HepG2 (cell line): ENCODE results near the gene HOXA5. TPM values are rescaled to one million over a fixed set of nuclear protein-coding genes. Genes with fewer than 3 reads are reported as not detected.
A peak's percentile ranks its signal among the peaks of the same experiment; 100 is the strongest.

Source experiments
- CCDC6 ChIP-seq: sonication (generic); formaldehyde crosslinking; IDR thresholded peaks from 2 replicates; pipeline ENCODE4 v1.8.1; 2022; ENCODE audit warnings: mild to moderate bottlenecking, missing genetic modification reagents, moderate library complexity
- MTA3 ChIP-seq: sonication (generic); formaldehyde crosslinking; IDR thresholded peaks from 2 replicates; pipeline ENCODE4 v1.4.0; 2020; ENCODE audit warnings: missing genetic modification reagents
- XRCC5 ChIP-seq: fragments of 200-400 bp; formaldehyde crosslinking; optimal IDR thresholded peaks from 2 replicates; pipeline ENCODE3; 2017; ENCODE audit warnings: mild to moderate bottlenecking, low read length
- ZBTB1 ChIP-seq: sonication (generic); formaldehyde crosslinking; IDR thresholded peaks from 2 replicates; pipeline ENCODE4 v1.4.0; 2020; ENCODE audit warnings: missing genetic modification reagents, borderline replicate concordance
- ZNF264 ChIP-seq: sonication (generic); formaldehyde crosslinking; IDR thresholded peaks from 2 replicates; pipeline ENCODE4 v1.4.0; 2020; ENCODE audit warnings: missing genetic modification reagents
- ZNF317 ChIP-seq: sonication (generic); formaldehyde crosslinking; IDR thresholded peaks from 2 replicates; pipeline ENCODE4 v1.5.0; 2020; ENCODE audit warnings: mild to moderate bottlenecking, missing genetic modification reagents
- polyA plus RNA-seq, 8 experiments: library from polyadenylated mRNA; depleted of rRNA in 3 of 8; stranded (reverse) in 7 of 8; unstranded in 1 of 8; fragments of >200 nt; fragmentation: Illumina TruSeq in 4 of 8; extraction: Trizol in 4 of 8; gene quantifications; 2 replicates each; pipeline versions ENCODE4 v1.2.1 to v1.2.3, GENCODE V29; 2011 to 2016; ENCODE audit warnings: low read depth in 4 of 8, missing spikeins in 1 of 8, mixed read lengths in 1 of 8; ENCODE audit not compliant: insufficient read depth in 1 of 8
- total RNA-seq, 5 experiments: library from RNA; depleted of rRNA; stranded (reverse); fragments of >200 nt; fragmentation: Illumina TruSeq; extraction: Trizol; gene quantifications; 2 replicates each; pipeline ENCODE4 v1.2.3, GENCODE V29; 2016; ENCODE audit warnings: low read depth in 1 of 5
- TF ChIP-seq, protein P1 (sequence below): sonication (generic); formaldehyde crosslinking; IDR thresholded peaks from 2 replicates; pipeline ENCODE4 v1.9.0; 2021; ENCODE audit warnings: mild to moderate bottlenecking, missing genetic modification reagents
- TF ChIP-seq, protein P2 (sequence below): IDR thresholded peaks from 2 replicates; pipeline ENCODE4 v1.6.1; 2016; ENCODE audit warnings: missing compliant biosample characterization, missing genetic modification reagents, borderline replicate concordance
- TF ChIP-seq, protein P3 (sequence below): sonication (generic); formaldehyde crosslinking; IDR thresholded peaks from 2 replicates; pipeline ENCODE4 v1.8.0; 2022; ENCODE audit warnings: missing genetic modification reagents, mild to moderate bottlenecking, moderate library complexity, borderline replicate concordance
- TF ChIP-seq, protein P4 (sequence below): sonication (generic); formaldehyde crosslinking; IDR thresholded peaks from 2 replicates; pipeline ENCODE4 v1.8.1; 2022; ENCODE audit warnings: low read depth, mild to moderate bottlenecking, missing genetic modification reagents
- TF ChIP-seq, protein P5 (sequence below): sonication (generic); formaldehyde crosslinking; IDR thresholded peaks from 2 replicates; pipeline ENCODE4 v1.9.0; 2021; ENCODE audit warnings: missing genetic modification reagents, mild to moderate bottlenecking, borderline replicate concordance

HOXA5 gene
- total and polyA plus RNA-seq, 2 of the 13 experiments (the other 11 are each of a cell fraction or from before 2014, with no cell fraction given), result 3.2 to 3.6 TPM

DNA sequence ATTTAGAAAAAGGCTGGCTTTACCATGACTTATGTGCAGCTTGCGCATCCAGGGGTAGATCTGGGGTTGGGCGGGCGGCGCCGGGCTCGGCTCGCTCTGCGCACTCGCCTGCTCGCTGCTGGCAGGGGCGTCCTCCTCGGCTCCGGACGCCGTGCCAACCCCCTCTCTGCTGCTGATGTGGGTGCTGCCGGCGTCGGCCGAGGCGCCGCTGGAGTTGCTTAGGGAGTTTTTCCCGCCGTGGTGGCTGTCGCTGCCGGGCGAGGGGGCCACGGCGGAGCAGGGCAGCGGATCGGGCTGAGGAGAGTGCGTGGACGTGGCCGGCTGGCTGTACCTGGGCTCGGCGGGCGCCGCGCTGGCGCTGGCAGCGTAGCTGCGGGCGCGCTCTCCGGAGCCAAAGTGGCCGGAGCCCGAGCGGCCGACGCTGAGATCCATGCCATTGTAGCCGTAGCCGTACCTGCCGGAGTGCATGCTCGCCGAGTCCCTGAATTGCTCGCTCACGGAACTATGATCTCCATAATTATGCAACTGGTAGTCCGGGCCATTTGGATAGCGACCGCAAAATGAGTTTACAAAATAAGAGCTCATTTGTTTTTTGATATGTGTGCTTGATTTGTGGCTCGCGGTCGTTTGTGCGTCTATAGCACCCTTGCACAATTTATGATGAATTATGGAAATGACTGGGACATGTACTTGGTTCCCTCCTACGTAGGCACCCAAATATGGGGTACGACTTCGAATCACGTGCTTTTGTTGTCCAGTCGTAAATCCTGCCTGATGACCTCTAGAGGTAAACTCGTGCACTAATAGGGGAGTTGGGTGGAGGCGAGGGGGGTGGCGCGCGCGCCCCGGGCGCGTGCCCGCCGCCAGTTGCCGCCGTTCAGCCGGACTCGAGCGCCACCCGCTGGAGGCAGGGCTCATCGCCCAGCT, at the start of gene HOXA5 (continued):
- TF ChIP-seq, protein P1, sequence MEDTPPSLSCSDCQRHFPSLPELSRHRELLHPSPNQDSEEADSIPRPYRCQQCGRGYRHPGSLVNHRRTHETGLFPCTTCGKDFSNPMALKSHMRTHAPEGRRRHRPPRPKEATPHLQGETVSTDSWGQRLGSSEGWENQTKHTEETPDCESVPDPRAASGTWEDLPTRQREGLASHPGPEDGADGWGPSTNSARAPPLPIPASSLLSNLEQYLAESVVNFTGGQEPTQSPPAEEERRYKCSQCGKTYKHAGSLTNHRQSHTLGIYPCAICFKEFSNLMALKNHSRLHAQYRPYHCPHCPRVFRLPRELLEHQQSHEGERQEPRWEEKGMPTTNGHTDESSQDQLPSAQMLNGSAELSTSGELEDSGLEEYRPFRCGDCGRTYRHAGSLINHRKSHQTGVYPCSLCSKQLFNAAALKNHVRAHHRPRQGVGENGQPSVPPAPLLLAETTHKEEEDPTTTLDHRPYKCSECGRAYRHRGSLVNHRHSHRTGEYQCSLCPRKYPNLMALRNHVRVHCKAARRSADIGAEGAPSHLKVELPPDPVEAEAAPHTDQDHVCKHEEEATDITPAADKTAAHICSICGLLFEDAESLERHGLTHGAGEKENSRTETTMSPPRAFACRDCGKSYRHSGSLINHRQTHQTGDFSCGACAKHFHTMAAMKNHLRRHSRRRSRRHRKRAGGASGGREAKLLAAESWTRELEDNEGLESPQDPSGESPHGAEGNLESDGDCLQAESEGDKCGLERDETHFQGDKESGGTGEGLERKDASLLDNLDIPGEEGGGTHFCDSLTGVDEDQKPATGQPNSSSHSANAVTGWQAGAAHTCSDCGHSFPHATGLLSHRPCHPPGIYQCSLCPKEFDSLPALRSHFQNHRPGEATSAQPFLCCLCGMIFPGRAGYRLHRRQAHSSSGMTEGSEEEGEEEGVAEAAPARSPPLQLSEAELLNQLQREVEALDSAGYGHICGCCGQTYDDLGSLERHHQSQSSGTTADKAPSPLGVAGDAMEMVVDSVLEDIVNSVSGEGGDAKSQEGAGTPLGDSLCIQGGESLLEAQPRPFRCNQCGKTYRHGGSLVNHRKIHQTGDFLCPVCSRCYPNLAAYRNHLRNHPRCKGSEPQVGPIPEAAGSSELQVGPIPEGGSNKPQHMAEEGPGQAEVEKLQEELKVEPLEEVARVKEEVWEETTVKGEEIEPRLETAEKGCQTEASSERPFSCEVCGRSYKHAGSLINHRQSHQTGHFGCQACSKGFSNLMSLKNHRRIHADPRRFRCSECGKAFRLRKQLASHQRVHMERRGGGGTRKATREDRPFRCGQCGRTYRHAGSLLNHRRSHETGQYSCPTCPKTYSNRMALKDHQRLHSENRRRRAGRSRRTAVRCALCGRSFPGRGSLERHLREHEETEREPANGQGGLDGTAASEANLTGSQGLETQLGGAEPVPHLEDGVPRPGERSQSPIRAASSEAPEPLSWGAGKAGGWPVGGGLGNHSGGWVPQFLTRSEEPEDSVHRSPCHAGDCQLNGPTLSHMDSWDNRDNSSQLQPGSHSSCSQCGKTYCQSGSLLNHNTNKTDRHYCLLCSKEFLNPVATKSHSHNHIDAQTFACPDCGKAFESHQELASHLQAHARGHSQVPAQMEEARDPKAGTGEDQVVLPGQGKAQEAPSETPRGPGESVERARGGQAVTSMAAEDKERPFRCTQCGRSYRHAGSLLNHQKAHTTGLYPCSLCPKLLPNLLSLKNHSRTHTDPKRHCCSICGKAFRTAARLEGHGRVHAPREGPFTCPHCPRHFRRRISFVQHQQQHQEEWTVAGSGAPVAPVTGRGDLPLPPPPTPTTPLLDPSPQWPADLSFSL (CRISPR knock-in tag), result no peak
- TF ChIP-seq CCDC6 (CRISPR knock-in tag), result no peak
- TF ChIP-seq XRCC5, result peak; percentile 55
- TF ChIP-seq MTA3, result no peak
- no peak for TF ChIP-seq ZNF317 (CRISPR knock-in tag)
- TF ChIP-seq, protein P2, sequence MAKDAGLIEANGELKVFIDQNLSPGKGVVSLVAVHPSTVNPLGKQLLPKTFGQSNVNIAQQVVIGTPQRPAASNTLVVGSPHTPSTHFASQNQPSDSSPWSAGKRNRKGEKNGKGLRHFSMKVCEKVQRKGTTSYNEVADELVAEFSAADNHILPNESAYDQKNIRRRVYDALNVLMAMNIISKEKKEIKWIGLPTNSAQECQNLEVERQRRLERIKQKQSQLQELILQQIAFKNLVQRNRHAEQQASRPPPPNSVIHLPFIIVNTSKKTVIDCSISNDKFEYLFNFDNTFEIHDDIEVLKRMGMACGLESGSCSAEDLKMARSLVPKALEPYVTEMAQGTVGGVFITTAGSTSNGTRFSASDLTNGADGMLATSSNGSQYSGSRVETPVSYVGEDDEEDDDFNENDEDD, result no peak
- TF ChIP-seq, protein P3, sequence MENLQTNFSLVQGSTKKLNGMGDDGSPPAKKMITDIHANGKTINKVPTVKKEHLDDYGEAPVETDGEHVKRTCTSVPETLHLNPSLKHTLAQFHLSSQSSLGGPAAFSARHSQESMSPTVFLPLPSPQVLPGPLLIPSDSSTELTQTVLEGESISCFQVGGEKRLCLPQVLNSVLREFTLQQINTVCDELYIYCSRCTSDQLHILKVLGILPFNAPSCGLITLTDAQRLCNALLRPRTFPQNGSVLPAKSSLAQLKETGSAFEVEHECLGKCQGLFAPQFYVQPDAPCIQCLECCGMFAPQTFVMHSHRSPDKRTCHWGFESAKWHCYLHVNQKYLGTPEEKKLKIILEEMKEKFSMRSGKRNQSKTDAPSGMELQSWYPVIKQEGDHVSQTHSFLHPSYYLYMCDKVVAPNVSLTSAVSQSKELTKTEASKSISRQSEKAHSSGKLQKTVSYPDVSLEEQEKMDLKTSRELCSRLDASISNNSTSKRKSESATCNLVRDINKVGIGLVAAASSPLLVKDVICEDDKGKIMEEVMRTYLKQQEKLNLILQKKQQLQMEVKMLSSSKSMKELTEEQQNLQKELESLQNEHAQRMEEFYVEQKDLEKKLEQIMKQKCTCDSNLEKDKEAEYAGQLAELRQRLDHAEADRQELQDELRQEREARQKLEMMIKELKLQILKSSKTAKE (CRISPR knock-in tag), result no peak
- TF ChIP-seq, protein P4, sequence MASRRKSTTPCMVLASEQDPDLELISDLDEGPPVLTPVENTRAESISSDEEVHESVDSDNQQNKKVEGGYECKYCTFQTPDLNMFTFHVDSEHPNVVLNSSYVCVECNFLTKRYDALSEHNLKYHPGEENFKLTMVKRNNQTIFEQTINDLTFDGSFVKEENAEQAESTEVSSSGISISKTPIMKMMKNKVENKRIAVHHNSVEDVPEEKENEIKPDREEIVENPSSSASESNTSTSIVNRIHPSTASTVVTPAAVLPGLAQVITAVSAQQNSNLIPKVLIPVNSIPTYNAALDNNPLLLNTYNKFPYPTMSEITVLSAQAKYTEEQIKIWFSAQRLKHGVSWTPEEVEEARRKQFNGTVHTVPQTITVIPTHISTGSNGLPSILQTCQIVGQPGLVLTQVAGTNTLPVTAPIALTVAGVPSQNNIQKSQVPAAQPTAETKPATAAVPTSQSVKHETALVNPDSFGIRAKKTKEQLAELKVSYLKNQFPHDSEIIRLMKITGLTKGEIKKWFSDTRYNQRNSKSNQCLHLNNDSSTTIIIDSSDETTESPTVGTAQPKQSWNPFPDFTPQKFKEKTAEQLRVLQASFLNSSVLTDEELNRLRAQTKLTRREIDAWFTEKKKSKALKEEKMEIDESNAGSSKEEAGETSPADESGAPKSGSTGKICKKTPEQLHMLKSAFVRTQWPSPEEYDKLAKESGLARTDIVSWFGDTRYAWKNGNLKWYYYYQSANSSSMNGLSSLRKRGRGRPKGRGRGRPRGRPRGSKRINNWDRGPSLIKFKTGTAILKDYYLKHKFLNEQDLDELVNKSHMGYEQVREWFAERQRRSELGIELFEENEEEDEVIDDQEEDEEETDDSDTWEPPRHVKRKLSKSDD (CRISPR knock-in tag), result no peak
- TF ChIP-seq, protein P5, sequence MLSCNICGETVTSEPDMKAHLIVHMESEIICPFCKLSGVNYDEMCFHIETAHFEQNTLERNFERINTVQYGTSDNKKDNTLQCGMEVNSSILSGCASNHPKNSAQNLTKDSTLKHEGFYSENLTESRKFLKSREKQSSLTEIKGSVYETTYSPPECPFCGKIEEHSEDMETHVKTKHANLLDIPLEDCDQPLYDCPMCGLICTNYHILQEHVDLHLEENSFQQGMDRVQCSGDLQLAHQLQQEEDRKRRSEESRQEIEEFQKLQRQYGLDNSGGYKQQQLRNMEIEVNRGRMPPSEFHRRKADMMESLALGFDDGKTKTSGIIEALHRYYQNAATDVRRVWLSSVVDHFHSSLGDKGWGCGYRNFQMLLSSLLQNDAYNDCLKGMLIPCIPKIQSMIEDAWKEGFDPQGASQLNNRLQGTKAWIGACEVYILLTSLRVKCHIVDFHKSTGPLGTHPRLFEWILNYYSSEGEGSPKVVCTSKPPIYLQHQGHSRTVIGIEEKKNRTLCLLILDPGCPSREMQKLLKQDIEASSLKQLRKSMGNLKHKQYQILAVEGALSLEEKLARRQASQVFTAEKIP (CRISPR knock-in tag), result no peak
- no peak for TF ChIP-seq ZBTB1 (CRISPR knock-in tag)
- TF ChIP-seq ZNF264 (CRISPR knock-in tag), result no peak
